Activated CD8-positive, alpha-beta memory T cell treated with anti-CD3 and anti-CD28 coated beads for 36 hours (primary cell): ENCODE results near the gene GYPA. TPM values are rescaled to one million over a fixed set of nuclear protein-coding genes. Genes with fewer than 3 reads are reported as not detected.
"Not testable (repeated sequence)": the region's sequence is repeated elsewhere in the genome, so short reads cannot be mapped to it uniquely, and the experiment has no call there.

Source experiments
- CTCF ChIA-PET: fragments of 350-600 bp; sonication (Branson Sonifier 250); formaldehyde crosslinking; loops from one replicate; lab custom pipeline; 2021; ENCODE audit warnings: antibody characterized with exemption; lab: Charles Lee
- POLR2A ChIA-PET: fragments of 350-600 bp; sonication (Branson Sonifier 250); formaldehyde crosslinking; loops from one replicate; lab custom pipeline; 2021; ENCODE audit warnings: antibody characterized with exemption; lab: Charles Lee
- total RNA-seq, 2 experiments: library from RNA; stranded (reverse); gene quantifications; one replicate each; pipeline ENCODE4 v1.2.3, GENCODE V29; 2021

GYPA gene
- total RNA-seq = not detected

GRCh38 chr4:144140594-144141295 is at the start of gene GYPA:
Gene GYPA, minus strand, starts transcription at chr4:144140718. Its CDS starts 83 bp downstream, at chr4:144140635.
- CTCF ChIA-PET, POLR2A ChIA-PET: not testable (repeated sequence)

- ChIA-PET POLR2A (no interaction called here), CTCF (no interaction called here)
Measured at GRCh38 chr4:144190009-144190408, 49.5 kb upstream of the GYPA start.

- ChIA-PET CTCF (no interaction called here), POLR2A (no interaction called here)
Measured at GRCh38 chr4:144189121-144189520, 48.6 kb upstream of the GYPA start.

DNA sequence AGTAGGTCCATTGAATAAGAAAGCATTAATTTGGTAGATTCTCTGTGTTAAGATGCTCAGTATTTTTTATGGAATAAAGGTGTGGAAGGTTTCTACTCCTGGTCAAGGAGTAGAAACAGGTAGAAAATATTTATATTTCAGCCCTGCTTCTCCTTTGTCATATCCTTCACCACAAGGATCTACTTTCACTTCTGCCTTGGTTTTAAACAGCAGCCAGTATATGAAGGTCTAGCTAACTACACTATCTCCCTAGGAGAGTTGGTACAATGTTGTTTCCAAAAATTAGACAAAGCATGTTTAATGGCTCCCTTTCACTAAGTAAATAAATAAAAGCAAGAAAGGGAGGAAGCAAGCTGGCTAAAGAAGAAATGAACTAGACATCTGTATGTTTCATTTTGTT is 44.6 kb upstream of the GYPA start:
- ChIA-PET POLR2A (no interaction called here), CTCF (interaction anchor here (0.9 kb wide), 1 partner anchor 1372 kb away, joined by 3 read pairs; no protein-coding TSS in a partner anchor)

DNA sequence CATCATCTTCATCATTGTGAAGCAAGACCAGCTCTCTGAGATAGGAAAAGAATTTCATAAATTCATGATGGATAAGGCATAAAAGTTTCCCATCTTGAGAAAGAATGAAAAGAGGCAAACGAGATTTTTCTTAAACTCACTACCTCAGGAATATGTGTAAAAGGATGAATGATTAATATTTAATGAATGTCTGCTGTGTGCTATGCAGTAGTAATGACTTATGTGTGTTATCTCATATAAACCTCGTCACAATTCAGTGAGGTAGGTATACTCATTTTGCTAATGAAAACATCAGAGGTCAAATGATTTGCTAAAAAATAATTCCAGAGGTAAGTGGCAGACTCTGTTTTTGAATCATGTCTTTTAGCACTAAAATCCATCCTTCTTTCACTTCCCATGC is 42.6 kb upstream of the GYPA start:
- POLR2A ChIA-PET = no interaction called here
- CTCF ChIA-PET = no interaction called here

- POLR2A ChIA-PET = no interaction called here
- CTCF ChIA-PET = no interaction called here
Measured at GRCh38 chr4:144181391-144181790, 40.9 kb upstream of the GYPA start.

- POLR2A ChIA-PET = no interaction called here
- CTCF ChIA-PET = no interaction called here
Measured at GRCh38 chr4:144179152-144179739, 38.7 kb upstream of the GYPA start.

GRCh38 chr4:144178414-144178813 is 37.9 kb upstream of the GYPA start:
- ChIA-PET CTCF (no interaction called here), POLR2A (no interaction called here)

DNA sequence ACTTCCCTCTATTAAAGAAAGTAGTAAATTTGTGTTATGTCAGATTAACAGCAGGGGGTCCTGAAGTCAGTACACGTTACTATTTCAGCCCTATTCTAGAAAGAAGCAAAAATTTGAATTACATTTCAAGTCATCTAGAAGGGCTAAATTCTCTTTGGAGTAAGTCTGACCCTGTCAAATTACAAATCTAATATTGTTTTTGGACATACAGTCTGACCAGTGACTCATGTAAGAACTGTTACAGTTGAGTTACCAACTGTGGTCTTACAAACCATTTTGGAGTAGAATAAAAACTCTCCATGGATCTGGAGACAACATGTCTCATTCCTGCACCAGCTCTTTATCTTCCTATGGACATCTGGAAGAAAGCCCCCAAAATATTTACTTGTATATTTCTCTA is 36.0 kb upstream of the GYPA start:
- POLR2A ChIA-PET = no interaction called here
- CTCF ChIA-PET = no interaction called here

DNA sequence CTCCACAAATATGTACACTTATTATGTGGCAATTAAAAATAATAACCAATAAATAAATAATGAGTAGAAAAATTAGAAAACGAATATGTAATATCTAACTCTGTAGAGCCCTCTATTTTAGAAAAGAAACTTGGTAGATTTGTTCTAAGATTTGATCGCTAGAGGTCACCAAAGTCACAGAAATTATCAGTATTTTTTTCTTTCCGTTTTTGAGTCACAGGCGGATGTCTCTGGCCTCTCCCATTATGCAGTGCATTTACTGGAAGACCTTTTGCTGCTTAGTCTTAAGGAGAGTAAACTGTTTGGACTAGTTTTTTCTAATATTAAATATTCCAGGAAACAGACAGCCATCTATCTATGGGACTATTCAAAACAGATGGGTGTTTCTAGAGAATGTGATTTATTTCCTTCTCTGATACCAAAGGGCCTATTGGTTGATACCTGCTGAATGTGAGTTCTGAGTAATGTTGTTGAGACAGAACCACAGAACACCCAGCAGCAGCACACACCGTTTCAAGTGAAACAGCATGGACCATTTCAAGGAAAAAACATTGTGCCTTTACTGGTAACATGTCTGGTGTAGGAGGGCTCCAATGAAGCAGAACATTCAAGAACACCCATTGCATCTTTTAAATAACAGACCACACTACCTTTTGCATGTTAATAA is 34.0 kb upstream of the GYPA start:
- POLR2A ChIA-PET = no interaction called here
- CTCF ChIA-PET = no interaction called here

DNA sequence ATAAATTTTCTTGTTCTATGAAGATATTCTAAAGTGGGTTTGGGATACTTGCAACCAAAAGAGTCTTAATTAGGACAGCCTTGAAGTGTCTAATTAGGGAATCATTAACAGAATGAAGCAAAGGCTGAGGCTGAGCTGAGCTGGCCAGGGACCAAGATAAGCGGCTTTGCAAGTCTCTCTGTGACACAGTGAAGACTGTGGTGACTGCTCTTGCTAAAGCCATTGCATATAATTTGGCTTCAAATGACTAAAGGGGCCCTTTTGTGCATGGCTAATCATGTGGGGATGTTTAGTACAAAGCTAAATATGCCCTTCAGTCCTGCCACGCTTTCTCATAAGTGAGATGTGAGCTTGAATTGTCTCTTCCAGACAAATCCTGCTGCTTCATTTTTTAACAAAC is 31.2 kb upstream of the GYPA start:
- POLR2A ChIA-PET = no interaction called here

GRCh38 chr4:144169211-144169610 is 28.7 kb upstream of the GYPA start:
- CTCF ChIA-PET = no interaction called here
- POLR2A ChIA-PET = no interaction called here

More for the DNA sequence above, 31.2 kb upstream of the GYPA start:
- CTCF ChIA-PET = no interaction called here

- ChIA-PET CTCF (no interaction called here), POLR2A (no interaction called here)
Measured at GRCh38 chr4:144154044-144154443, 13.5 kb upstream of the GYPA start.

GRCh38 chr4:144142690-144143326 is 2.3 kb upstream of the GYPA start:
- CTCF ChIA-PET = interaction anchor here (0.7 kb wide), 1 partner anchor 29 kb away, joined by 3 read pairs; no protein-coding TSS in a partner anchor

DNA sequence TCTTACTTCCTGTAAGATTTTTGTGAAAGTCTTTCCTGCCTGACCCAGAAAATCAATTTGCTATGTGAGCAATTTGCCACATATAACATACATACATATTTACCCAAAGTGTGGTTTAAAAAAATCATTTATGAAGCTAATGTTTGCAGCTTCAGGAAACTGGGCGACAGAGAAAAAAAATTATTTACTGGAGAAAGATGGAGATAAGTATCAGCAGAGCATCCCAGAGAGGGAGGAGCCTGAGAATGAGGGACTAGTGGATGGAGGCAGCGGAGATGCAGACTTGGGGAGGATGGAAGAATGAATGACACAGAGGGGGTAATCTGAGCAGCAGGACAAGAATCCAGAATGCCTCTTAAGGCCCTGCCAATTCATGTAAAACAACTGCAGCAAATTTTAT is 975 bp upstream of the GYPA start:
- ChIA-PET POLR2A (no interaction called here), CTCF (no interaction called here)

More at GRCh38 chr4:144142690-144143326, 2.3 kb upstream of the GYPA start:
- POLR2A ChIA-PET = not testable (repeated sequence)

DNA sequence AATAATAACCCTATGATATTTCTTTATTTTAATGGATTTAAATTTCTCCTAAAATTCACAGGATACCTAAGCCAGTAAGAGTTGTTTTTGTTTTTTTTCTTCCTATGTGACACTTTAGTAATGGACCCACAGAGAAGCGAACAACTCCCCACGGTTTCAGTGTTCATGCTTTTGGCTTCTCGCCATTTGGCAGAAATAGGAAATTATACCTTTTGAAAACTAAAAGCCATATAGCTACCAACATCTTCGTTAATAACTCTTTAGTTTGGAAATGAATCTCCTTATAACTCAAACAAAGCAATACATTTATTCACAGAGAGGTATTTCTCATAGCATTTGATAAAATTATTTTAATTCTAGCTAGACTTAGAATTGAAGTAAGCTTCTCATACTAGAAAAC is 527 bp downstream of the GYPA start:
- POLR2A ChIA-PET, CTCF ChIA-PET: not testable (repeated sequence)

- POLR2A ChIA-PET, CTCF ChIA-PET: not testable (repeated sequence)
Measured at GRCh38 chr4:144139547-144139946, 971 bp downstream of the GYPA start.

DNA sequence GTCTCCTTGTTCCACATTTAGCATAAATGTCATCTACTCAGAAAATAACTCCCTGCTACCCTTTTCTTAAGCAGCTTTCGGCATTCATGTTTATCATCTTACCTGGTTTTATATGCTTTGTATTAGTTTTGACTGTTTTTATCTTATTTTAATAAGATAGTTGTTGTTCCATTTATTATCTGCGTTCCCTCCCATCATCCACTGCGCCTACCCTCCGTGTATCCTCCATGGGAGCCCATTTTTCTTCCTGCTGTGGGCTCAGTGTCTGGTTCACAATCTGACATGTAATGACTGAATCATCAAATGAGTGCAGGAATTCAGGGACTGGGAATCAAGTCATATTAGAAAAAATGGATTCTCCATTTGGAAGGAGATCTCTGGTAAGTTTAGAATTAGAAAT is 2.3 kb downstream of the GYPA start:
- POLR2A ChIA-PET, CTCF ChIA-PET: not testable (repeated sequence)

DNA sequence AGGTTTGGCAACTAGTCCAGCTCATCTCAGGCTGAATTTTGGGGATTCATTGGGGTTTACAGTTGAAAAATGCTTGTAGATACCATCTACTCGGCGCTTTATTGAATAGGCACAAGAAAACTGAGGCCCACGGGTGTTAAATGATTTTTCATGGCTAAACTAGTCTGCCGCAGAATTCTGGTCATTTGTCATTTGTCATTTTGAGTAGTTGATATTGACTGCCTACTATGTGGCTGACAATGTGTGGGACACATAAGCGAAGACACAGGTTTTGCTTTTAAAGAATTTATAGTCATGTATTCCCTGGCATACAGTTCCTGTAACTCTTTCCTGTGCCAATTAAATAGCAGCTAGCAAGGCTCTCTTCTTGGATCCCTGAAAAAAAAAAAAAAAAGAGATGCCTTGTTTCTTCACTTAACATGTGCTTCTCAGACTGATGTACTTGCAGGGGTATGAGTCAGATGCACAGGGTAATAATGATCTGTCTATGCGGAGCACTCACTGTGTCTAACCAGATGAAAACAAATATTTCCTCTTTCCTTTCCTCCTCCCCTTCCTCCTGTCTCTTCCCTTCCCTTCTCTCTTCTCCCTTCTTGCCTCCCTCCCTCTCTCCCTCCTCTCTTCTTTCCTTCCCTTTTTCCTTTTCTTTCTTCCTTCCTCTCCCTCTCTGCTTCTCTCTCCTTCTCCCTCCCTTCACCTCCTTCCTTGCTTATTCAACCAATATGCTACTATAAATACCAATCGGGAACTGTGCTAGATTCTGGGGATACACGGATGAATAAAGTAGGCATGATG is 3.2 kb downstream of the GYPA start:
- CTCF ChIA-PET = not testable (repeated sequence)

GRCh38 chr4:144136189-144136588 is 4.3 kb downstream of the GYPA start:
- POLR2A ChIA-PET, CTCF ChIA-PET: not testable (repeated sequence)

More for the DNA sequence above, 3.2 kb downstream of the GYPA start:
- POLR2A ChIA-PET = not testable (repeated sequence)
